Endothelial cell of umbilical vein (primary cell): ENCODE measurements around the gene SAMD4B. TPM values are rescaled to one million over a fixed set of nuclear protein-coding genes. Genes with fewer than 3 reads are reported as not detected.

Source experiments
- BruUV-seq: library from RNA; stranded (reverse); fragments of 400-500 nt; replicated peaks from 2 replicates; lab custom pipeline; 2021; lab: Mats Ljungman, UMichigan
- CTCF ChIA-PET: fragments of 300-600, 350-600 bp; sonication (Branson Sonifier 250); formaldehyde crosslinking; loops from one replicate; lab custom pipeline; 2021; ENCODE audit warnings: antibody characterized with exemption, inconsistent platforms; lab: Charles Lee
- POLR2A ChIA-PET: fragments of 300-600, 350-600 bp; sonication (Branson Sonifier 250); formaldehyde crosslinking; loops from one replicate; lab custom pipeline; 2021; ENCODE audit warnings: antibody characterized with exemption, inconsistent platforms; lab: Charles Lee
- DNase-seq: peaks from one replicate; pipeline ENCODE4 v3.0.0-alpha.2; 2011; ENCODE audit warnings: low read depth, low spot score
- FAIRE-seq: peaks from 2 replicates; lab custom pipeline; 2011; peaks lifted over from hg19 to GRCh38; lab: Jason Lieb, UNC
- H2AFZ ChIP-seq: 2 replicates; pipeline ENCODE4 v1.6.0; 2012; ENCODE audit warnings: low read depth, low read length, control low read depth, inconsistent platforms
- H3K27ac ChIP-seq: 2 replicates; pipeline ENCODE4 v1.5.1; 2011; ENCODE audit warnings: low read depth, mild to moderate bottlenecking, control low read depth, low read length, moderate library complexity; ENCODE audit not compliant: insufficient read depth
- H3K27me3 ChIP-seq, 2 experiments: 2 replicates each; pipeline versions ENCODE4 v1.6.0 to v1.6.1; 2011; ENCODE audit warnings: low read length in 2 of 2, mixed read lengths in 1 of 2; ENCODE audit not compliant: control insufficient read depth in 2 of 2, insufficient read depth in 2 of 2
- H3K36me3 ChIP-seq, 2 experiments: 2 replicates in 1 of 2; 3 replicates in 1 of 2; pipeline ENCODE4 v1.5.1; 2011; ENCODE audit warnings: low read length in 2 of 2, mild to moderate bottlenecking in 1 of 2, moderate library complexity in 1 of 2; ENCODE audit not compliant: control insufficient read depth in 2 of 2, insufficient read depth in 2 of 2; ENCODE audit errors: extremely low read depth in 1 of 2
- H3K4me1 ChIP-seq: 3 replicates; pipeline ENCODE4 v1.5.1; 2011; ENCODE audit warnings: mild to moderate bottlenecking, low read length; ENCODE audit not compliant: control insufficient read depth, insufficient read depth; ENCODE audit errors: extremely low read depth
- H3K4me2 ChIP-seq: 2 replicates; pipeline ENCODE4 v1.6.1; 2011; ENCODE audit warnings: low read length, control low read depth, mixed read lengths; ENCODE audit not compliant: insufficient read depth
- H3K4me3 ChIP-seq, 3 experiments: fragments of 200-600 bp in 1 of 3; sonication (generic), shearing (Covaris generic) in 1 of 3; replicated peaks in 1 of 3; 2 replicates each; pipeline ENCODE4 v1.5.1; 2011 to 2016; ENCODE audit warnings: control low read depth in 3 of 3, low read length in 3 of 3, mild to moderate bottlenecking in 2 of 3, inconsistent platforms in 1 of 3, low read depth in 1 of 3, moderate library complexity in 1 of 3; ENCODE audit not compliant: insufficient read depth in 1 of 3
- H3K79me2 ChIP-seq: 2 replicates; pipeline ENCODE4 v1.6.0; 2012; ENCODE audit warnings: low read length, inconsistent platforms; ENCODE audit not compliant: control insufficient read depth, insufficient read depth
- H3K9ac ChIP-seq: replicated peaks from 2 replicates; pipeline ENCODE3; 2011; ENCODE audit warnings: low read length, control low read depth; ENCODE audit not compliant: insufficient read depth; ENCODE audit errors: extremely low read depth
- H3K9me1 ChIP-seq: replicated peaks from 3 replicates; pipeline ENCODE4 v1.6.0; 2011; ENCODE audit warnings: mild to moderate bottlenecking, low read length; ENCODE audit not compliant: control insufficient read depth, insufficient read depth; ENCODE audit errors: extremely low read depth
- H3K9me3 ChIP-seq: replicated peaks from 2 replicates; pipeline ENCODE4 v1.5.1; 2012; ENCODE audit warnings: low read length, inconsistent platforms; ENCODE audit not compliant: control insufficient read depth, insufficient read depth
- H4K20me1 ChIP-seq: replicated peaks from 2 replicates; pipeline ENCODE3; 2011; ENCODE audit warnings: mild to moderate bottlenecking, low read length; ENCODE audit not compliant: control insufficient read depth, insufficient read depth; ENCODE audit errors: extremely low read depth
- CTCF ChIP-seq, 2 donors: IDR thresholded peaks; 1 replicate in 1 of 2; 2 replicates in 1 of 2; pipeline ENCODE4 v1.5.1; 2011; ENCODE audit warnings: low read length in 2 of 2, mild to moderate bottlenecking in 2 of 2, moderate library complexity in 2 of 2, control low read depth in 1 of 2, inconsistent platforms in 1 of 2, low read depth in 1 of 2; ENCODE audit not compliant: insufficient read depth in 1 of 2; ENCODE audit errors: extremely low read depth in 1 of 2
- EZH2 ChIP-seq: IDR thresholded peaks from 2 replicates; pipeline ENCODE4 v1.6.1; 2012; ENCODE audit warnings: borderline replicate concordance, low read depth, mild to moderate bottlenecking, moderate library complexity, low read length, inconsistent platforms; ENCODE audit not compliant: severe bottlenecking
- FOS ChIP-seq: IDR thresholded peaks from 2 replicates; pipeline ENCODE4 v1.6.1; 2011; ENCODE audit warnings: mild to moderate bottlenecking, low read length, moderate library complexity, borderline replicate concordance; ENCODE audit not compliant: insufficient read depth
- GATA2 ChIP-seq: IDR thresholded peaks from 2 replicates; pipeline ENCODE4 v1.7.0; 2011; ENCODE audit warnings: low read depth, mild to moderate bottlenecking, moderate library complexity, mixed read lengths, low read length; ENCODE audit not compliant: insufficient read length, insufficient read depth
- JUN ChIP-seq: IDR thresholded peaks from 2 replicates; pipeline ENCODE4 v1.6.1; 2011; ENCODE audit warnings: borderline replicate concordance, low read depth; ENCODE audit not compliant: insufficient read length, insufficient read depth
- MAX ChIP-seq: IDR thresholded peaks from 2 replicates; pipeline ENCODE4 v1.6.1; 2011; ENCODE audit not compliant: insufficient read depth, insufficient read length
- MYC ChIP-seq: IDR thresholded peaks from one replicate; pipeline ENCODE4 v1.6.1; 2011; ENCODE audit warnings: mild to moderate bottlenecking, low read depth, low read length
- POLR2A ChIP-seq: IDR thresholded peaks from 2 replicates; pipeline ENCODE4 v1.6.1; 2012; ENCODE audit warnings: low read depth, mild to moderate bottlenecking, control low read depth, low read length
- POLR2AphosphoS5 ChIP-seq: IDR thresholded peaks from 2 replicates; pipeline ENCODE4 v1.6.1; 2012; ENCODE audit warnings: low read depth, mild to moderate bottlenecking, control low read depth, low read length, moderate library complexity; ENCODE audit not compliant: insufficient read depth
- dilution Hi-C: fragments of 300-500 bp; cut with MboI; formaldehyde crosslinking; loops from one replicate; pipeline ENCODE4 v1.15.0; 2019; ENCODE audit warnings: low sequenced_read_pairs; ENCODE audit not compliant: extremely low pct_ligation_motif_present
- intact Hi-C: fragments of 100-400 bp; cut with micrococcal nuclease; formaldehyde crosslinking; loops from one replicate; pipeline ENCODE4 v1.10.0; 2022
- polyA plus RNA-seq, 4 experiments: library from polyadenylated mRNA; depleted of rRNA in 3 of 4; stranded (reverse) in 3 of 4; unstranded in 1 of 4; fragments of >200 nt; gene quantifications; 2 replicates each; pipeline versions ENCODE4 v1.2.1 to v1.2.3, GENCODE V29; 2011 to 2012; ENCODE audit warnings: missing spikeins in 1 of 4
- total RNA-seq: library from RNA; stranded (reverse); gene quantifications from 2 replicates; pipeline ENCODE4 v1.2.3, GENCODE V29; 2021

SAMD4B gene
- total and polyA plus RNA-seq, 2 donors (not counting 3 experiments of a cell fraction or from before 2014, with no cell fraction given), result 82.1 to 84.2 TPM

GRCh38 chr19:39365531-39365930 is 23.3 kb downstream of the SAMD4B start:
- no peak for DNase-seq
- dilution Hi-C loops (no loop called here), intact Hi-C loops (no loop called here)
- Histone ChIP-seq H3K4me3 (no peak overlapping the region), H3K27me3 (no peaks in the 10 kb centered on the region), H2AFZ (no peak overlapping the region), H3K4me1 (peaks cover 12% of the 10 kb centered on the region), H3K9me1 (no peaks in the 10 kb centered on the region), H3K9ac (no peak overlapping the region), H3K27ac (no peak overlapping the region), H3K4me2 (no peak overlapping the region), H3K79me2 (no peaks in the 10 kb centered on the region), H4K20me1 (no peaks in the 10 kb centered on the region), H3K9me3 (no peaks in the 10 kb centered on the region), H3K36me3 (peaks cover 2 to 23% of the 10 kb centered on the region in 2 experiments)
- CTCF ChIA-PET, result no interaction called here
- TF ChIP-seq GATA2 (no peak), POLR2A (no peak), JUN (no peak), EZH2 (no peak), CTCF (IDR thresholded peaks at IDR 0.05; ENCODE audit: extremely low read depth in 1 of 2, insufficient read depth in 1 of 2, low read depth in 1 of 2, low read length in 2 of 2) (no peak), FOS (no peak), MYC (no peak), POLR2AphosphoS5 (no peak), MAX (no peak)
- POLR2A ChIA-PET, result no interaction called here
- no peak for FAIRE-seq
- BruUV-seq, result no TSS peak
